Cardiac septum (tissue), 1 donor: ENCODE data around the gene ADAM30. TPM values are rescaled to one million over a fixed set of nuclear protein-coding genes. Genes with fewer than 3 reads are reported as not detected.

Experiments
- DNase-seq: peaks from one replicate; pipeline ENCODE4 v3.0.0-alpha.2; 2020; ENCODE audit warnings: low spot score
- intact Hi-C: fragments of 100-400 bp; cut with DNase I; formaldehyde crosslinking; loops from one replicate; pipeline ENCODE4 v1.14.0; 2022
- total RNA-seq: library from RNA; stranded (reverse); fragmentation: NEBNext Ultra II Directional; extraction: Animal tissue kit (Norgen Biotek cat#: 25700); gene quantifications from one replicate; pipeline ENCODE4 v1.2.1, GENCODE V29; 2021
- donor health status: DM: no; HTN: no; CAD: no.

ADAM30 gene
- total RNA-seq, 1 donor from 2014 or later: 0.11 TPM

- intact Hi-C loops: no loop called here
- no peak for DNase-seq
Observed at GRCh38 chr1:119910618-119911017, 14.3 kb upstream of the ADAM30 start.

- intact Hi-C loops: no loop called here
- no peak for DNase-seq
Observed at GRCh38 chr1:119909890-119910596, 13.7 kb upstream of the ADAM30 start.

GRCh38 chr1:119908661-119909060 lies 12.3 kb upstream of the ADAM30 start:
- intact Hi-C loops: no loop called here
- no peak for DNase-seq

- no peak for DNase-seq
- intact Hi-C loops: no loop called here
Observed at GRCh38 chr1:119906927-119907652, 10.8 kb upstream of the ADAM30 start.

- intact Hi-C loops: no loop called here
- DNase-seq: no peak
Observed at GRCh38 chr1:119903443-119903835, 7.1 kb upstream of the ADAM30 start.

GRCh38 chr1:119902775-119903442 lies 6.6 kb upstream of the ADAM30 start:
- intact Hi-C loops: no loop called here
- DNase-seq: no peak

GRCh38 chr1:119898981-119899720 lies 2.8 kb upstream of the ADAM30 start:
- intact Hi-C loops: no loop called here
- no peak for DNase-seq

GRCh38 chr1:119898530-119898929 lies 2.2 kb upstream of the ADAM30 start:
- intact Hi-C loops: no loop called here
- no peak for DNase-seq

- intact Hi-C loops: no loop called here
- no peak for DNase-seq
Observed at GRCh38 chr1:119895102-119895501, 1.2 kb downstream of the ADAM30 start.

GRCh38 chr1:119893827-119894700 lies 2.3 kb downstream of the ADAM30 start:
- intact Hi-C loops: no loop called here
- no peak for DNase-seq

GRCh38 chr1:119893238-119893791 lies 3.0 kb downstream of the ADAM30 start:
- DNase-seq: no peak
- intact Hi-C loops: no loop called here

- no peak for DNase-seq
- intact Hi-C loops: no loop called here
Observed at GRCh38 chr1:119891386-119891785, 4.9 kb downstream of the ADAM30 start.

- intact Hi-C loops: no loop called here
- DNase-seq: no peak
Observed at GRCh38 chr1:119888476-119888875, 7.8 kb downstream of the ADAM30 start.

- intact Hi-C loops: no loop called here
- no peak for DNase-seq
Observed at GRCh38 chr1:119887427-119887826, 8.9 kb downstream of the ADAM30 start.

- DNase-seq: no peak
- intact Hi-C loops: no loop called here
Observed at GRCh38 chr1:119885903-119886783, 10.2 kb downstream of the ADAM30 start.

GRCh38 chr1:119884711-119885110 lies 11.6 kb downstream of the ADAM30 start:
- no peak for DNase-seq
- intact Hi-C loops: no loop called here

GRCh38 chr1:119883826-119884225 lies 12.5 kb downstream of the ADAM30 start:
- intact Hi-C loops: no loop called here
- no peak for DNase-seq
